Ishikawa (cell line): Measurements from ENCODE around the gene CCDC180.

Experiments
- CREB1 ChIP-seq: IDR thresholded peaks from 2 replicates; pipeline ENCODE4 v1.6.1; 2012; ENCODE audit warnings: low read depth
- EP300 ChIP-seq: IDR thresholded peaks from 2 replicates; pipeline ENCODE4 v1.6.1; 2012; ENCODE audit warnings: borderline replicate concordance
- FOXM1 ChIP-seq: IDR thresholded peaks from 2 replicates; pipeline ENCODE4 v1.6.1; 2012; ENCODE audit warnings: low read depth, borderline replicate concordance
- MAX ChIP-seq: IDR thresholded peaks from 2 replicates; pipeline ENCODE4 v1.6.1; 2012

- no peak for TF ChIP-seq EP300
- TF ChIP-seq CREB1: no peak
- no peak for TF ChIP-seq FOXM1
- no peak for TF ChIP-seq MAX
Measured at GRCh38 chr9:97277953-97278352, 29.5 kb upstream of the CCDC180 start.
